HepG2 (cell line): ENCODE data around the gene RAB6A. TPM values are rescaled to one million over a fixed set of nuclear protein-coding genes. Genes with fewer than 3 reads are reported as not detected.
A peak's percentile ranks its signal among the peaks of the same experiment; 100 is the strongest.

Experiments used
- AKAP8 ChIP-seq: sonication (generic); formaldehyde crosslinking; IDR thresholded peaks from 2 replicates; pipeline ENCODE4 v1.5.1; 2020; ENCODE audit warnings: mild to moderate bottlenecking, missing genetic modification reagents
- ARID3A ChIP-seq: IDR thresholded peaks from 2 replicates; pipeline ENCODE4 v1.6.1; 2012; ENCODE audit warnings: low read depth, low read length, improper control_type of control experiment
- CREM ChIP-seq, 2 experiments: sonication (generic) in 1 of 2; formaldehyde crosslinking in 1 of 2; IDR thresholded peaks; 2 replicates each; pipeline versions ENCODE4 v1.4.0 to v1.6.1; 2016 to 2020; ENCODE audit warnings: antibody characterized with exemption in 1 of 2, mild to moderate bottlenecking in 1 of 2, missing genetic modification reagents in 1 of 2
- EEA1 ChIP-seq: sonication (generic); formaldehyde crosslinking; IDR thresholded peaks from 2 replicates; pipeline ENCODE4 v1.5.1; 2020; ENCODE audit warnings: mild to moderate bottlenecking, missing genetic modification reagents, borderline replicate concordance
- HNF4A ChIP-seq: sonication (generic); formaldehyde crosslinking; IDR thresholded peaks from 2 replicates; pipeline ENCODE4 v1.4.0; 2020; ENCODE audit warnings: missing genetic modification reagents
- KAT2B ChIP-seq: fragments of 150-350 bp; IDR thresholded peaks from 2 replicates; pipeline ENCODE4 v1.6.1; 2014; ENCODE audit warnings: low read depth, low read length, borderline replicate concordance
- KDM1A ChIP-seq: IDR thresholded peaks from 2 replicates; pipeline ENCODE4 v1.6.1; 2016; ENCODE audit warnings: missing compliant biosample characterization
- KDM2A ChIP-seq: sonication (generic); formaldehyde crosslinking; IDR thresholded peaks from 2 replicates; pipeline ENCODE4 v1.4.0; 2020; ENCODE audit warnings: low read depth, missing genetic modification reagents, borderline replicate concordance
- KDM6A ChIP-seq: IDR thresholded peaks from 2 replicates; pipeline ENCODE4 v1.6.1; 2016; ENCODE audit warnings: low read depth
- NR2C2 ChIP-seq: sonication (generic); formaldehyde crosslinking; IDR thresholded peaks from 2 replicates; pipeline ENCODE4 v1.4.0; 2020; ENCODE audit warnings: missing genetic modification reagents, mild to moderate bottlenecking, moderate library complexity, borderline replicate concordance
- SOX5 ChIP-seq: IDR thresholded peaks from 2 replicates; pipeline ENCODE4 v1.6.1; 2016; ENCODE audit warnings: borderline replicate concordance
- TCF7 ChIP-seq: sonication (generic); IDR thresholded peaks from 2 replicates; pipeline ENCODE4 v1.6.1; 2016; ENCODE audit warnings: antibody characterized with exemption, low read depth
- THRA ChIP-seq: sonication (generic); formaldehyde crosslinking; IDR thresholded peaks from 2 replicates; pipeline ENCODE4 v1.4.0; 2020; ENCODE audit warnings: missing genetic modification reagents, borderline replicate concordance
- ZBTB10 ChIP-seq: sonication (generic); formaldehyde crosslinking; IDR thresholded peaks from 2 replicates; pipeline ENCODE4 v1.4.0; 2020; ENCODE audit warnings: missing genetic modification reagents, borderline replicate concordance
- ZFAT ChIP-seq: sonication (generic); formaldehyde crosslinking; conservative IDR thresholded peaks from 2 replicates; pipeline ENCODE4 v1.8.1; 2023; ENCODE audit warnings: missing genetic modification reagents, inconsistent platforms
- ZNF609 ChIP-seq: sonication (generic); formaldehyde crosslinking; IDR thresholded peaks from 2 replicates; pipeline ENCODE4 v1.4.0; 2020; ENCODE audit warnings: mild to moderate bottlenecking, missing genetic modification reagents, borderline replicate concordance
- ZNF784 ChIP-seq: sonication (generic); formaldehyde crosslinking; IDR thresholded peaks from 2 replicates; pipeline ENCODE4 v1.5.1; 2020; ENCODE audit warnings: missing genetic modification reagents, mild to moderate bottlenecking, borderline replicate concordance
- polyA plus RNA-seq, 8 experiments: library from polyadenylated mRNA; depleted of rRNA in 3 of 8; stranded (reverse) in 7 of 8; unstranded in 1 of 8; fragments of >200 nt; fragmentation: Illumina TruSeq in 4 of 8; extraction: Trizol in 4 of 8; gene quantifications; 2 replicates each; pipeline versions ENCODE4 v1.2.1 to v1.2.3, GENCODE V29; 2011 to 2016; ENCODE audit warnings: low read depth in 4 of 8, missing spikeins in 1 of 8, mixed read lengths in 1 of 8; ENCODE audit not compliant: insufficient read depth in 1 of 8
- total RNA-seq, 5 experiments: library from RNA; depleted of rRNA; stranded (reverse); fragments of >200 nt; fragmentation: Illumina TruSeq; extraction: Trizol; gene quantifications; 2 replicates each; pipeline ENCODE4 v1.2.3, GENCODE V29; 2016; ENCODE audit warnings: low read depth in 1 of 5

The RAB6A gene
- total and polyA plus RNA-seq, 2 of the 13 experiments (the other 11 are each of a cell fraction or from before 2014, with no cell fraction given) = 74.3 to 121 TPM

- TF ChIP-seq ARID3A = peak; percentile 48; the same call in 1 of the 2 replicates
- 0 out of 2 replicates have a peak, but pooled peaks have one; percentile 34 for TF ChIP-seq ZNF784 (CRISPR knock-in tag)
- 0 out of 2 replicates have a peak, but pooled peaks have one; percentile 21 for TF ChIP-seq KDM6A (CRISPR knock-in tag)
- TF ChIP-seq AKAP8 (CRISPR knock-in tag) = 0 out of 2 replicates have a peak, but pooled peaks have one; percentile 62
- TF ChIP-seq EEA1 (CRISPR knock-in tag) = no peak
- TF ChIP-seq SOX5 (CRISPR knock-in tag) = peak; percentile 9; the same call in 1 of the 2 replicates
- peak; percentile 89 for TF ChIP-seq HNF4A (CRISPR knock-in tag)
- peak; percentile 40; the same call in 1 of the 2 replicates for TF ChIP-seq ZNF609 (CRISPR knock-in tag)
- peak; percentile 78 for TF ChIP-seq NR2C2 (CRISPR knock-in tag)
- TF ChIP-seq TCF7 = no peak
- no peak for TF ChIP-seq KAT2B
- TF ChIP-seq ZFAT = no peak
- peak; percentile 72; the same call in 1 of the 2 replicates for TF ChIP-seq KDM1A (CRISPR knock-in tag)
- peak; percentile 43; the same call in 1 of the 2 replicates for TF ChIP-seq ZBTB10 (CRISPR knock-in tag)
- TF ChIP-seq CREM (IDR thresholded peaks at IDR 0.05) = no peak
- no peak for TF ChIP-seq CREM (CRISPR knock-in tag; IDR thresholded peaks at IDR 0.05)
- peak; percentile 31; the same call in 1 of the 2 replicates for TF ChIP-seq KDM2A
- peak; percentile 70; the same call in 1 of the 2 replicates for TF ChIP-seq THRA (CRISPR knock-in tag)
Measured at GRCh38 chr11:73654482-73655021, 106.3 kb downstream of the RAB6A start (continued).
